ENCODE results near the gene CEP41. TPM values are rescaled to one million over a fixed set of nuclear protein-coding genes. Genes with fewer than 3 reads are reported as not detected.

Gene CEP41
- total RNA-seq, 2 experiments from 2014 or later = 3.3 to 4.8 TPM

GRCh38 chr7:130351791-130352090 lies 89.1 kb downstream of the CEP41 start:
- peaks cover 7% of the 10 kb centered on the region for H3K4me1 ChIP-seq (ENCODE audit: insufficient read depth, low read length)
- TF ChIP-seq CTCF (IDR thresholded peaks at IDR 0.05) = no peak
- no peaks in the 10 kb centered on the region for H3K27me3 ChIP-seq (ENCODE audit: control insufficient read depth in 1 of 2, insufficient read depth in 2 of 2, low read length in 2 of 2)
- intact Hi-C loops (cut with DNase I, micrococcal nuclease) = no loop called here
- no peaks in the 10 kb centered on the region for H3K9me3 ChIP-seq (ENCODE audit: control insufficient read depth in 1 of 2, insufficient read depth in 1 of 2, low read length in 2 of 2)
- DNase-seq (no peak), ATAC-seq (ENCODE audit: poor library complexity) (no peak)
- ChIA-PET CTCF (no interaction called here), POLR2A (no interaction called here)
- no peak overlapping the region for H3K4me3 ChIP-seq (ENCODE audit: low read length)
- Mint-ChIP-seq H3K27ac (no peak overlapping the region), H3K9me3 (no peaks in the 10 kb centered on the region), H3K4me3 (no peak overlapping the region), H3K4me1 (ENCODE audit: low read depth) (no peaks in the 10 kb centered on the region), H3K27me3 (no peaks in the 10 kb centered on the region), H3K36me3 (ENCODE audit: low read depth) (no peaks in the 10 kb centered on the region)
- H3K36me3 ChIP-seq (ENCODE audit: insufficient read depth, low read length) = no peaks in the 10 kb centered on the region
- no peak overlapping the region for H3K27ac ChIP-seq (ENCODE audit: low read depth in 1 of 2, low read length in 2 of 2)

- no peaks in the 10 kb centered on the region for H3K27me3 ChIP-seq (ENCODE audit: control insufficient read depth in 1 of 2, insufficient read depth in 2 of 2, low read length in 2 of 2)
- ChIA-PET CTCF (no interaction called here), POLR2A (no interaction called here)
- ATAC-seq (ENCODE audit: poor library complexity) (no peak), DNase-seq (no peak)
- H3K4me1 Mint-ChIP-seq (ENCODE audit: low read depth) = no peaks in the 10 kb centered on the region
- H3K9me3 ChIP-seq (ENCODE audit: control insufficient read depth in 1 of 2, insufficient read depth in 1 of 2, low read length in 2 of 2) = peaks cover 0 to 3% of the 10 kb centered on the region in 2 experiments
- no peak overlapping the region for H3K4me3 ChIP-seq (ENCODE audit: low read length)
- TF ChIP-seq CTCF (IDR thresholded peaks at IDR 0.05) = no peak
- H3K36me3 ChIP-seq (ENCODE audit: insufficient read depth, low read length) = no peaks in the 10 kb centered on the region
- no peaks in the 10 kb centered on the region for H3K36me3 Mint-ChIP-seq (ENCODE audit: low read depth)
- no peaks in the 10 kb centered on the region for H3K9me3 Mint-ChIP-seq
- H3K27ac ChIP-seq (ENCODE audit: low read depth in 1 of 2, low read length in 2 of 2) = no peak overlapping the region
- peaks cover 7% of the 10 kb centered on the region for H3K4me1 ChIP-seq (ENCODE audit: insufficient read depth, low read length)
- no peak overlapping the region for H3K27ac Mint-ChIP-seq
- H3K4me3 Mint-ChIP-seq = no peak overlapping the region
- H3K27me3 Mint-ChIP-seq = no peaks in the 10 kb centered on the region
- intact Hi-C loops (cut with DNase I, micrococcal nuclease) = no loop called here
Measured at GRCh38 chr7:130350945-130351790, 89.6 kb downstream of the CEP41 start.

GRCh38 chr7:130349911-130350782 lies 90.7 kb downstream of the CEP41 start:
- H3K36me3 ChIP-seq (ENCODE audit: insufficient read depth, low read length) = no peaks in the 10 kb centered on the region
- Mint-ChIP-seq H3K27me3 (no peaks in the 10 kb centered on the region), H3K9me3 (no peaks in the 10 kb centered on the region), H3K36me3 (ENCODE audit: low read depth) (no peaks in the 10 kb centered on the region), H3K4me1 (ENCODE audit: low read depth) (no peaks in the 10 kb centered on the region), H3K4me3 (no peak overlapping the region), H3K27ac (no peak overlapping the region)
- peaks cover 7% of the 10 kb centered on the region for H3K4me1 ChIP-seq (ENCODE audit: insufficient read depth, low read length)
- no peak overlapping the region for H3K27ac ChIP-seq (ENCODE audit: low read depth in 1 of 2, low read length in 2 of 2)
- intact Hi-C loops (cut with DNase I, micrococcal nuclease) = no loop called here
- TF ChIP-seq CTCF (IDR thresholded peaks at IDR 0.05) = no peak
- ATAC-seq (ENCODE audit: poor library complexity) (no peak), DNase-seq (no peak)
- H3K27me3 ChIP-seq (ENCODE audit: control insufficient read depth in 1 of 2, insufficient read depth in 2 of 2, low read length in 2 of 2) = no peaks in the 10 kb centered on the region
- H3K9me3 ChIP-seq (ENCODE audit: control insufficient read depth in 1 of 2, insufficient read depth in 1 of 2, low read length in 2 of 2) = peaks cover 0 to 4% of the 10 kb centered on the region in 2 experiments
- CTCF ChIA-PET = no interaction called here
- POLR2A ChIA-PET = no interaction called here
- H3K4me3 ChIP-seq (ENCODE audit: low read length) = no peak overlapping the region
